Right cardiac atrium (tissue), 5 donors: ENCODE data around the gene FUT7. TPM values are rescaled to one million over a fixed set of nuclear protein-coding genes. Genes with fewer than 3 reads are reported as not detected.
"Not testable (repeated sequence)": the region's sequence is repeated elsewhere in the genome, so short reads cannot be mapped to it uniquely, and the experiment has no call there.

Source experiments
- ATAC-seq, 2 donors: fragments of 200-7000 bp; cut with Tn5 transposase; one replicate each; pipeline versions ENCODE4 v1.8.0 to v1.9.1; 2020; ENCODE audit warnings: moderate library complexity in 2 of 2, mild to moderate bottlenecking in 1 of 2
- DNase-seq, 3 donors: peaks; one replicate each; pipeline ENCODE4 v3.0.0-alpha.2; 2020
- H3K27ac ChIP-seq: one replicate; pipeline ENCODE4 v1.5.1; 2013; ENCODE audit warnings: mild to moderate bottlenecking, low read length, control low read depth, moderate library complexity
- H3K27me3 ChIP-seq: one replicate; pipeline ENCODE4 v1.6.1; 2013; ENCODE audit not compliant: control insufficient read depth, insufficient read depth
- H3K4me1 ChIP-seq: one replicate; pipeline ENCODE4 v1.6.1; 2013; ENCODE audit warnings: low read length; ENCODE audit not compliant: control insufficient read depth, insufficient read depth
- H3K4me3 ChIP-seq: one replicate; pipeline ENCODE4 v1.5.1; 2013; ENCODE audit warnings: low read length, control low read depth
- H3K9me3 ChIP-seq: one replicate; pipeline ENCODE4 v1.6.1; 2013; ENCODE audit warnings: low read length; ENCODE audit not compliant: control insufficient read depth
- WGBS: extraction: QIAGEN DNeasy Blood & Tissue Kit; methylation state at CpG from one replicate; pipeline ENCODE4 v1.1.7; 2013; 5-methylcytosine and 5-hydroxymethylcytosine counted together
- intact Hi-C, 4 donors: fragments of 100-400 bp; cut with DNase I; formaldehyde crosslinking; loops; one replicate each; pipeline versions ENCODE4 v1.11.0 to v1.14.0; 2022 to 2023
- polyA plus RNA-seq: library from polyadenylated mRNA; stranded (reverse); fragments of 200-250 nt; gene quantifications from one replicate; pipeline ENCODE4 v1.2.3, GENCODE V29; 2013
- total RNA-seq, 4 donors: library from RNA; stranded (reverse); fragmentation: NEBNext Ultra II Directional; extraction: Animal tissue kit (Norgen Biotek cat#: 25700); gene quantifications; one replicate each; pipeline ENCODE4 v1.2.1, GENCODE V29; 2021
- donor health status: healthy with polysubstance abuse.
- donor health status: DM: no; HTN: yes; CAD: no.
- donor health status: DM: no; HTN: no; CAD: no.
- donor health status: DM: no; HTN: yes; CAD: no; lungs with severe emphysema.
- donor health status: DM: yes; HTN: yes; CAD: no.

The FUT7 gene
- total and polyA plus RNA-seq, 5 donors = 0.07 to 0.24 (median 0.14) TPM; not detected in 1

GRCh38 chr9:137038916-137039315 is 7.0 kb upstream of the FUT7 start:
- no peak for ATAC-seq
- Histone ChIP-seq H3K27ac (no peak overlapping the region), H3K27me3 (no peaks in the 10 kb centered on the region), H3K4me1 (no peaks in the 10 kb centered on the region), H3K4me3 (no peak overlapping the region), H3K9me3 (no peaks in the 10 kb centered on the region)
- intact Hi-C loops = loop anchor here in 3 of 4 donors (5.0 to 10.0 kb wide), 3 partner anchors 92 to 252 kb away; partner anchors contain the start of genes C8G (in 2 of the 3) and FBXW5 (in 1 of the 3)
- 87% methylated on average over 9 of the region's 9 CpGs for WGBS
- no peak for DNase-seq

GRCh38 chr9:137037483-137037882 is 5.6 kb upstream of the FUT7 start:
- no peak overlapping the region for H3K27ac ChIP-seq
- 86% methylated on average over 10 of the region's 10 CpGs for WGBS
- H3K27me3 ChIP-seq = no peaks in the 10 kb centered on the region
- no peak overlapping the region for H3K4me3 ChIP-seq
- H3K4me1 ChIP-seq = no peaks in the 10 kb centered on the region
- DNase-seq (no peak), ATAC-seq (no peak)
- intact Hi-C loops = loop anchor here in 3 of 4 donors (5.0 to 10.0 kb wide), 3 partner anchors 90 to 250 kb away; partner anchors contain the start of genes C8G (in 2 of the 3) and FBXW5 (in 1 of the 3)
- no peaks in the 10 kb centered on the region for H3K9me3 ChIP-seq

GRCh38 chr9:137037035-137037434 is 5.1 kb upstream of the FUT7 start:
- WGBS = 74% methylated on average over 13 of the region's 13 CpGs
- DNase-seq = peak in 1 of 3 donors; percentile 52

GRCh38 chr9:137035937-137036336 is 4.0 kb upstream of the FUT7 start:
- no peak for DNase-seq
- Histone ChIP-seq H3K27ac (no peak overlapping the region), H3K4me3 (no peak overlapping the region), H3K9me3 (no peaks in the 10 kb centered on the region), H3K27me3 (no peaks in the 10 kb centered on the region), H3K4me1 (no peaks in the 10 kb centered on the region)
- peak in 1 of 2 donors; percentile 1 for ATAC-seq
- intact Hi-C loops = loop anchor here (2.0 to 10.0 kb wide), 4 partner anchors 89 to 249 kb away; partner anchors contain the start of genes C8G (in 2 of the 4) and FBXW5 (in 1 of the 4)
- 77% methylated on average over 8 of the region's 8 CpGs for WGBS

More at GRCh38 chr9:137037035-137037434, 5.1 kb upstream of the FUT7 start:
- no peak for ATAC-seq
- no peaks in the 10 kb centered on the region for H3K27me3 ChIP-seq
- H3K4me3 ChIP-seq = no peak overlapping the region
- no peaks in the 10 kb centered on the region for H3K4me1 ChIP-seq
- H3K27ac ChIP-seq = no peak overlapping the region
- no peaks in the 10 kb centered on the region for H3K9me3 ChIP-seq
- intact Hi-C loops = loop anchor here in 3 of 4 donors (5.0 to 10.0 kb wide), 3 partner anchors 90 to 250 kb away; partner anchors contain the start of genes C8G (in 2 of the 3) and FBXW5 (in 1 of the 3)

- intact Hi-C loops = loop anchor here (2.0 to 10.0 kb wide), 4 partner anchors 88 to 249 kb away; partner anchors contain the start of genes C8G (in 2 of the 4) and FBXW5 (in 1 of the 4)
- no peaks in the 10 kb centered on the region for H3K9me3 ChIP-seq
- DNase-seq (no peak), ATAC-seq (peak in 1 of 2 donors; percentile 2)
- no peak overlapping the region for H3K27ac ChIP-seq
- no peaks in the 10 kb centered on the region for H3K27me3 ChIP-seq
- WGBS = 23% methylated on average over 9 of the region's 9 CpGs
- no peak overlapping the region for H3K4me3 ChIP-seq
- no peaks in the 10 kb centered on the region for H3K4me1 ChIP-seq
These were observed 3.6 kb upstream of the FUT7 start for GRCh38 chr9:137035507-137035834.

- intact Hi-C loops = loop anchor here (2.0 to 10.0 kb wide), 4 partner anchors 88 to 248 kb away; partner anchors contain the start of genes C8G (in 2 of the 4) and FBXW5 (in 1 of the 4)
- H3K4me3 ChIP-seq = no peak overlapping the region
- H3K9me3 ChIP-seq = no peaks in the 10 kb centered on the region
- ATAC-seq = peak; percentile 63 to 76
- H3K27ac ChIP-seq = no peak overlapping the region
- no peaks in the 10 kb centered on the region for H3K27me3 ChIP-seq
- DNase-seq = peak; percentile 77 to 93 (median 90)
- WGBS = 21% methylated on average over 24 of the region's 24 CpGs
- no peaks in the 10 kb centered on the region for H3K4me1 ChIP-seq
These were observed 3.0 kb upstream of the FUT7 start for GRCh38 chr9:137034709-137035506.

- no peaks in the 10 kb centered on the region for H3K4me1 ChIP-seq
- H3K9me3 ChIP-seq = no peaks in the 10 kb centered on the region
- intact Hi-C loops = loop anchor here in 3 of 4 donors (2.0 to 10.0 kb wide), 2 partner anchors 89 to 247 kb away; partner anchors contain the start of genes C8G (in 1 of the 3) and FBXW5 (in 1 of the 3)
- ATAC-seq (no peak), DNase-seq (peak in 2 of 3 donors; percentile 79 to 83)
- no peak overlapping the region for H3K27ac ChIP-seq
- H3K27me3 ChIP-seq = no peaks in the 10 kb centered on the region
- WGBS = 42% methylated on average over 15 of the region's 15 CpGs
- no peak overlapping the region for H3K4me3 ChIP-seq
These were observed 2.3 kb upstream of the FUT7 start for GRCh38 chr9:137034039-137034708.

GRCh38 chr9:137033481-137033880 is 1.6 kb upstream of the FUT7 start:
- intact Hi-C loops = loop anchor here in 1 of 4 donors (10.0 kb wide), 1 partner anchor 89 kb away; the partner anchor contains the start of genes C8G and FBXW5
- not testable (repeated sequence) for DNase-seq, H3K27me3 ChIP-seq, H3K27ac ChIP-seq, H3K4me1 ChIP-seq, ATAC-seq, H3K4me3 ChIP-seq, H3K9me3 ChIP-seq
- 96% methylated on average over 5 of the region's 5 CpGs for WGBS

- H3K27ac ChIP-seq = no peak overlapping the region
- DNase-seq (peak; percentile 65 to 89 (median 88)), ATAC-seq (peak; percentile 3 to 5)
- no peaks in the 10 kb centered on the region for H3K4me1 ChIP-seq
- no peaks in the 10 kb centered on the region for H3K9me3 ChIP-seq
- no peaks in the 10 kb centered on the region for H3K27me3 ChIP-seq
- WGBS = 65% methylated on average over 10 of the region's 10 CpGs
- intact Hi-C loops = loop anchor here in 1 of 4 donors (10.0 kb wide), 1 partner anchor 88 kb away; the partner anchor contains the start of genes C8G and FBXW5
- H3K4me3 ChIP-seq = no peak overlapping the region
These were observed 970 bp upstream of the FUT7 start for GRCh38 chr9:137032858-137033257.

GRCh38 chr9:137030538-137031527 is 1.1 kb downstream of the FUT7 start:
- ATAC-seq (no peak), DNase-seq (no peak)
- intact Hi-C loops = loop anchor here in 1 of 4 donors (10.0 kb wide), 1 partner anchor 86 kb away; the partner anchor contains the start of genes C8G and FBXW5
- no peak overlapping the region for H3K27ac ChIP-seq
- H3K27me3 ChIP-seq = no peaks in the 10 kb centered on the region
- H3K9me3 ChIP-seq = no peaks in the 10 kb centered on the region
- no peak overlapping the region for H3K4me3 ChIP-seq
- no peaks in the 10 kb centered on the region for H3K4me1 ChIP-seq
- 88% methylated on average over 65 of the region's 65 CpGs for WGBS
